ENCODE measurements around the gene DOCK9.

GRCh38 chr13:98844021-98844420 is 133.8 kb downstream of the DOCK9 start:
- TF ChIP-seq, protein P1, sequence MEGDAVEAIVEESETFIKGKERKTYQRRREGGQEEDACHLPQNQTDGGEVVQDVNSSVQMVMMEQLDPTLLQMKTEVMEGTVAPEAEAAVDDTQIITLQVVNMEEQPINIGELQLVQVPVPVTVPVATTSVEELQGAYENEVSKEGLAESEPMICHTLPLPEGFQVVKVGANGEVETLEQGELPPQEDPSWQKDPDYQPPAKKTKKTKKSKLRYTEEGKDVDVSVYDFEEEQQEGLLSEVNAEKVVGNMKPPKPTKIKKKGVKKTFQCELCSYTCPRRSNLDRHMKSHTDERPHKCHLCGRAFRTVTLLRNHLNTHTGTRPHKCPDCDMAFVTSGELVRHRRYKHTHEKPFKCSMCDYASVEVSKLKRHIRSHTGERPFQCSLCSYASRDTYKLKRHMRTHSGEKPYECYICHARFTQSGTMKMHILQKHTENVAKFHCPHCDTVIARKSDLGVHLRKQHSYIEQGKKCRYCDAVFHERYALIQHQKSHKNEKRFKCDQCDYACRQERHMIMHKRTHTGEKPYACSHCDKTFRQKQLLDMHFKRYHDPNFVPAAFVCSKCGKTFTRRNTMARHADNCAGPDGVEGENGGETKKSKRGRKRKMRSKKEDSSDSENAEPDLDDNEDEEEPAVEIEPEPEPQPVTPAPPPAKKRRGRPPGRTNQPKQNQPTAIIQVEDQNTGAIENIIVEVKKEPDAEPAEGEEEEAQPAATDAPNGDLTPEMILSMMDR (IDR thresholded peaks at IDR 0.05), result no peak
- TF ChIP-seq POLR2A (IDR thresholded peaks at IDR 0.05), result no peak

Data from esophagus squamous epithelium (tissue), 4 donors.